HepG2 (cell line): ENCODE data around the gene IL32. TPM values are rescaled to one million over a fixed set of nuclear protein-coding genes. Genes with fewer than 3 reads are reported as not detected.
A peak's percentile ranks its signal among the peaks of the same experiment; 100 is the strongest.

Source experiments
- ASH2L ChIP-seq: fragments of 300-600, 200-600 bp; sonication (generic); IDR thresholded peaks from 2 replicates; pipeline ENCODE4 v1.7.0; 2017; ENCODE audit warnings: low read depth, mild to moderate bottlenecking, moderate library complexity, mixed read lengths, low read length; ENCODE audit not compliant: insufficient read length
- HDAC6 ChIP-seq: fragments of 200-600 bp; sonication (generic); IDR thresholded peaks from 2 replicates; pipeline ENCODE4 v1.7.0; 2017; ENCODE audit warnings: mild to moderate bottlenecking, antibody characterized with exemption, low read length, low read depth
- HNRNPL ChIP-seq: fragments of 200-400 bp; formaldehyde crosslinking; IDR thresholded peaks from 2 replicates; pipeline ENCODE4 v1.6.1; 2017; ENCODE audit warnings: mild to moderate bottlenecking, low read depth, low read length
- RFX3 ChIP-seq: IDR thresholded peaks from 2 replicates; pipeline ENCODE4 v1.6.1; 2016; ENCODE audit warnings: missing biosample characterization, missing genetic modification reagents
- SALL1 ChIP-seq: sonication (generic); formaldehyde crosslinking; IDR thresholded peaks from 2 replicates; pipeline ENCODE4 v1.8.0; 2022; ENCODE audit warnings: mild to moderate bottlenecking, missing genetic modification reagents
- SIX4 ChIP-seq: sonication (generic); formaldehyde crosslinking; IDR thresholded peaks from 2 replicates; pipeline ENCODE4 v1.4.0; 2020; ENCODE audit warnings: missing genetic modification reagents
- SP1 ChIP-seq, 2 experiments: fragments of 450-650 bp in 1 of 2; sonication (generic) in 1 of 2; formaldehyde crosslinking in 1 of 2; IDR thresholded peaks; 2 replicates each; pipeline versions ENCODE4 v1.4.0 to v1.6.1; 2016 to 2020; ENCODE audit warnings: missing genetic modification reagents in 1 of 2
- ZKSCAN5 ChIP-seq: sonication (generic); formaldehyde crosslinking; IDR thresholded peaks from 2 replicates; pipeline ENCODE4 v1.5.1; 2020; ENCODE audit warnings: mild to moderate bottlenecking, missing genetic modification reagents
- ZNF180 ChIP-seq: sonication (generic); formaldehyde crosslinking; IDR thresholded peaks from 2 replicates; pipeline ENCODE4 v1.4.0; 2020; ENCODE audit warnings: low read depth, missing genetic modification reagents, borderline replicate concordance
- ZNF333 ChIP-seq: sonication (generic); formaldehyde crosslinking; IDR thresholded peaks from 2 replicates; pipeline ENCODE4 v1.4.0; 2020; ENCODE audit warnings: mild to moderate bottlenecking, missing genetic modification reagents, borderline replicate concordance
- ZNF496 ChIP-seq: sonication (generic); formaldehyde crosslinking; IDR thresholded peaks from 2 replicates; pipeline ENCODE4 v1.8.1; 2023; ENCODE audit warnings: mild to moderate bottlenecking, moderate library complexity, missing genetic modification reagents; ENCODE audit not compliant: insufficient replicate concordance
- polyA plus RNA-seq, 8 experiments: library from polyadenylated mRNA; depleted of rRNA in 3 of 8; stranded (reverse) in 7 of 8; unstranded in 1 of 8; fragments of >200 nt; fragmentation: Illumina TruSeq in 4 of 8; extraction: Trizol in 4 of 8; gene quantifications; 2 replicates each; pipeline versions ENCODE4 v1.2.1 to v1.2.3, GENCODE V29; 2011 to 2016; ENCODE audit warnings: low read depth in 4 of 8, missing spikeins in 1 of 8, mixed read lengths in 1 of 8; ENCODE audit not compliant: insufficient read depth in 1 of 8
- total RNA-seq, 5 experiments: library from RNA; depleted of rRNA; stranded (reverse); fragments of >200 nt; fragmentation: Illumina TruSeq; extraction: Trizol; gene quantifications; 2 replicates each; pipeline ENCODE4 v1.2.3, GENCODE V29; 2016; ENCODE audit warnings: low read depth in 1 of 5
- TF ChIP-seq, protein P1 (sequence below): sonication (generic); formaldehyde crosslinking; IDR thresholded peaks from 2 replicates; pipeline ENCODE4 v1.4.0; 2020; ENCODE audit warnings: missing genetic modification reagents
- TF ChIP-seq, protein P2 (sequence below): IDR thresholded peaks from 2 replicates; pipeline ENCODE4 v1.6.1; 2016; ENCODE audit warnings: missing genetic modification reagents, missing compliant biosample characterization
- TF ChIP-seq, protein P3 (sequence below): sonication (generic); formaldehyde crosslinking; IDR thresholded peaks from 2 replicates; pipeline ENCODE4 v1.8.1; 2023; ENCODE audit warnings: mild to moderate bottlenecking, missing genetic modification reagents
- TF ChIP-seq, protein P4 (sequence below): sonication (generic); formaldehyde crosslinking; IDR thresholded peaks from 2 replicates; pipeline ENCODE4 v1.4.0; 2020; ENCODE audit warnings: missing genetic modification reagents
- TF ChIP-seq, protein P5 (sequence below): fragments of 450-650 bp; IDR thresholded peaks from 2 replicates; pipeline ENCODE4 v1.6.1; 2017

Gene IL32
- total and polyA plus RNA-seq, 2 of the 13 experiments (the other 11 are each of a cell fraction or from before 2014, with no cell fraction given) = 115 to 165 TPM

DNA sequence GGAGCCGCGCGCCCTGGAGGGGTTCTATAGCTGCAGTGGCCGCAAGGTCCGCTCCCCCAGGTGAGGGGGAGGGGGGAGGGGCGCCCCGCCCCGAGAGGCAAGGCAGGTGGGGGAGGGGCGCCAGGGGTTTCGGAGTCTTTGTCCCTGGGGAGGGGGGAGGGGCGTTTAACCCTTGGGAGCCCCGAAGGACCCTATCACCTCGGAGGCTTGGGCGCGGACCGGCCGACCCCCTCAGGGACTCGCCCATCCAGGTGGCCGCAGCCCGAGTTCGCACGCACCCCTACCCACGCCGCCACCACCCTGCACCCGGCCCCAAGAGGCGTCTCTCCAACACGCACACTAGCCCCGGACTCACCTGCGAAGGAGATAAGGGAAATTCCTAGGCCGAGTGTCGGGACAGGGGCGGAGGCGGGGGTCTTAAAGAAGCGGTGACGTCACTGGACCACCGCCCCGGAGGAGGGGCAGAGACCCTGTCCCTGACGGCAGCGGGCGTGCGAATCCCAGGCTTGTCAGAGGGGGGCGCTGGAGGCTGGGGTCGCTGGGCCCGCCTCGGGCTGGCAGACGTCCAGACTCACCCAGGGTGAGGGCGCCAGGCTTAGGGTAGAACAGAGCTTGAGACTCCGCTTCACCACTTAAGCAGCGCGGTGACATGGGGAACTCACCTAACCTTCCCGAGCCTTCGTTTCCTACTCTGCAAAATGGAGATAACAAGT, 47.5 kb upstream of the IL32 start, which contains the start of gene CLDN6 (continued):
- TF ChIP-seq ASH2L (no peak), SALL1 (CRISPR knock-in tag) (no peak; the same call in 1 of the 2 replicates), ZNF333 (CRISPR knock-in tag) (no peak), SP1 (IDR thresholded peaks at IDR 0.05) (no peak), SP1 (CRISPR knock-in tag; IDR thresholded peaks at IDR 0.05) (peak; percentile 63; the same call in 1 of the 2 replicates), HNRNPL (peak; percentile 69), RFX3 (CRISPR knock-in tag) (no peak), HDAC6 (no peak), ZNF180 (CRISPR knock-in tag) (no peak), ZNF496 (CRISPR knock-in tag) (no peak), SIX4 (no peak), ZKSCAN5 (CRISPR knock-in tag) (no peak)
- TF ChIP-seq, protein P1, sequence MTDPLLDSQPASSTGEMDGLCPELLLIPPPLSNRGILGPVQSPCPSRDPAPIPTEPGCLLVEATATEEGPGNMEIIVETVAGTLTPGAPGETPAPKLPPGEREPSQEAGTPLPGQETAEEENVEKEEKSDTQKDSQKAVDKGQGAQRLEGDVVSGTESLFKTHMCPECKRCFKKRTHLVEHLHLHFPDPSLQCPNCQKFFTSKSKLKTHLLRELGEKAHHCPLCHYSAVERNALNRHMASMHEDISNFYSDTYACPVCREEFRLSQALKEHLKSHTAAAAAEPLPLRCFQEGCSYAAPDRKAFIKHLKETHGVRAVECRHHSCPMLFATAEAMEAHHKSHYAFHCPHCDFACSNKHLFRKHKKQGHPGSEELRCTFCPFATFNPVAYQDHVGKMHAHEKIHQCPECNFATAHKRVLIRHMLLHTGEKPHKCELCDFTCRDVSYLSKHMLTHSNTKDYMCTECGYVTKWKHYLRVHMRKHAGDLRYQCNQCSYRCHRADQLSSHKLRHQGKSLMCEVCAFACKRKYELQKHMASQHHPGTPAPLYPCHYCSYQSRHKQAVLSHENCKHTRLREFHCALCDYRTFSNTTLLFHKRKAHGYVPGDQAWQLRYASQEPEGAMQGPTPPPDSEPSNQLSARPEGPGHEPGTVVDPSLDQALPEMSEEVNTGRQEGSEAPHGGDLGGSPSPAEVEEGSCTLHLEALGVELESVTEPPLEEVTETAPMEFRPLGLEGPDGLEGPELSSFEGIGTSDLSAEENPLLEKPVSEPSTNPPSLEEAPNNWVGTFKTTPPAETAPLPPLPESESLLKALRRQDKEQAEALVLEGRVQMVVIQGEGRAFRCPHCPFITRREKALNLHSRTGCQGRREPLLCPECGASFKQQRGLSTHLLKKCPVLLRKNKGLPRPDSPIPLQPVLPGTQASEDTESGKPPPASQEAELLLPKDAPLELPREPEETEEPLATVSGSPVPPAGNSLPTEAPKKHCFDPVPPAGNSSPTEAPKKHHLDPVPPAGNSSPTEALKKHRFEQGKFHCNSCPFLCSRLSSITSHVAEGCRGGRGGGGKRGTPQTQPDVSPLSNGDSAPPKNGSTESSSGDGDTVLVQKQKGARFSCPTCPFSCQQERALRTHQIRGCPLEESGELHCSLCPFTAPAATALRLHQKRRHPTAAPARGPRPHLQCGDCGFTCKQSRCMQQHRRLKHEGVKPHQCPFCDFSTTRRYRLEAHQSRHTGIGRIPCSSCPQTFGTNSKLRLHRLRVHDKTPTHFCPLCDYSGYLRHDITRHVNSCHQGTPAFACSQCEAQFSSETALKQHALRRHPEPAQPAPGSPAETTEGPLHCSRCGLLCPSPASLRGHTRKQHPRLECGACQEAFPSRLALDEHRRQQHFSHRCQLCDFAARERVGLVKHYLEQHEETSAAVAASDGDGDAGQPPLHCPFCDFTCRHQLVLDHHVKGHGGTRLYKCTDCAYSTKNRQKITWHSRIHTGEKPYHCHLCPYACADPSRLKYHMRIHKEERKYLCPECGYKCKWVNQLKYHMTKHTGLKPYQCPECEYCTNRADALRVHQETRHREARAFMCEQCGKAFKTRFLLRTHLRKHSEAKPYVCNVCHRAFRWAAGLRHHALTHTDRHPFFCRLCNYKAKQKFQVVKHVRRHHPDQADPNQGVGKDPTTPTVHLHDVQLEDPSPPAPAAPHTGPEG (CRISPR knock-in tag) = no peak
- TF ChIP-seq, protein P2, sequence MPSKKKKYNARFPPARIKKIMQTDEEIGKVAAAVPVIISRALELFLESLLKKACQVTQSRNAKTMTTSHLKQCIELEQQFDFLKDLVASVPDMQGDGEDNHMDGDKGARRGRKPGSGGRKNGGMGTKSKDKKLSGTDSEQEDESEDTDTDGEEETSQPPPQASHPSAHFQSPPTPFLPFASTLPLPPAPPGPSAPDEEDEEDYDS (CRISPR knock-in tag) = peak; percentile 53; the same call in 1 of the 2 replicates
- TF ChIP-seq, protein P3, sequence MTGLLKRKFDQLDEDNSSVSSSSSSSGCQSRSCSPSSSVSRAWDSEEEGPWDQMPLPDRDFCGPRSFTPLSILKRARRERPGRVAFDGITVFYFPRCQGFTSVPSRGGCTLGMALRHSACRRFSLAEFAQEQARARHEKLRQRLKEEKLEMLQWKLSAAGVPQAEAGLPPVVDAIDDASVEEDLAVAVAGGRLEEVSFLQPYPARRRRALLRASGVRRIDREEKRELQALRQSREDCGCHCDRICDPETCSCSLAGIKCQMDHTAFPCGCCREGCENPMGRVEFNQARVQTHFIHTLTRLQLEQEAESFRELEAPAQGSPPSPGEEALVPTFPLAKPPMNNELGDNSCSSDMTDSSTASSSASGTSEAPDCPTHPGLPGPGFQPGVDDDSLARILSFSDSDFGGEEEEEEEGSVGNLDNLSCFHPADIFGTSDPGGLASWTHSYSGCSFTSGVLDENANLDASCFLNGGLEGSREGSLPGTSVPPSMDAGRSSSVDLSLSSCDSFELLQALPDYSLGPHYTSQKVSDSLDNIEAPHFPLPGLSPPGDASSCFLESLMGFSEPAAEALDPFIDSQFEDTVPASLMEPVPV (CRISPR knock-in tag) = 0 out of 2 replicates have a peak, but pooled peaks have one; percentile 37
- TF ChIP-seq, protein P4, sequence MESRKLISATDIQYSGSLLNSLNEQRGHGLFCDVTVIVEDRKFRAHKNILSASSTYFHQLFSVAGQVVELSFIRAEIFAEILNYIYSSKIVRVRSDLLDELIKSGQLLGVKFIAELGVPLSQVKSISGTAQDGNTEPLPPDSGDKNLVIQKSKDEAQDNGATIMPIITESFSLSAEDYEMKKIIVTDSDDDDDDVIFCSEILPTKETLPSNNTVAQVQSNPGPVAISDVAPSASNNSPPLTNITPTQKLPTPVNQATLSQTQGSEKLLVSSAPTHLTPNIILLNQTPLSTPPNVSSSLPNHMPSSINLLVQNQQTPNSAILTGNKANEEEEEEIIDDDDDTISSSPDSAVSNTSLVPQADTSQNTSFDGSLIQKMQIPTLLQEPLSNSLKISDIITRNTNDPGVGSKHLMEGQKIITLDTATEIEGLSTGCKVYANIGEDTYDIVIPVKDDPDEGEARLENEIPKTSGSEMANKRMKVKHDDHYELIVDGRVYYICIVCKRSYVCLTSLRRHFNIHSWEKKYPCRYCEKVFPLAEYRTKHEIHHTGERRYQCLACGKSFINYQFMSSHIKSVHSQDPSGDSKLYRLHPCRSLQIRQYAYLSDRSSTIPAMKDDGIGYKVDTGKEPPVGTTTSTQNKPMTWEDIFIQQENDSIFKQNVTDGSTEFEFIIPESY (CRISPR knock-in tag) = peak; percentile 97
- TF ChIP-seq, protein P5, sequence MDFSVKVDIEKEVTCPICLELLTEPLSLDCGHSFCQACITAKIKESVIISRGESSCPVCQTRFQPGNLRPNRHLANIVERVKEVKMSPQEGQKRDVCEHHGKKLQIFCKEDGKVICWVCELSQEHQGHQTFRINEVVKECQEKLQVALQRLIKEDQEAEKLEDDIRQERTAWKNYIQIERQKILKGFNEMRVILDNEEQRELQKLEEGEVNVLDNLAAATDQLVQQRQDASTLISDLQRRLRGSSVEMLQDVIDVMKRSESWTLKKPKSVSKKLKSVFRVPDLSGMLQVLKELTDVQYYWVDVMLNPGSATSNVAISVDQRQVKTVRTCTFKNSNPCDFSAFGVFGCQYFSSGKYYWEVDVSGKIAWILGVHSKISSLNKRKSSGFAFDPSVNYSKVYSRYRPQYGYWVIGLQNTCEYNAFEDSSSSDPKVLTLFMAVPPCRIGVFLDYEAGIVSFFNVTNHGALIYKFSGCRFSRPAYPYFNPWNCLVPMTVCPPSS = no peak
